Right renal pelvis (tissue), 4 donors: ENCODE results near the gene PRDM11. TPM values are rescaled to one million over a fixed set of nuclear protein-coding genes. Genes with fewer than 3 reads are reported as not detected.
"Not testable (repeated sequence)": the region's sequence is repeated elsewhere in the genome, so short reads cannot be mapped to it uniquely, and the experiment has no call there.

Experiments
- DNase-seq, 4 donors: peaks; one replicate each; pipeline ENCODE4 v3.0.0-alpha.2; 2013; ENCODE audit warnings: low read depth in 4 of 4, low spot score in 3 of 4, missing footprints in 1 of 4
- polyA plus RNA-seq, 4 donors: library from polyadenylated mRNA; unstranded; fragments of 120-200 nt; gene quantifications; one replicate each; pipeline ENCODE4 v1.2.1, GENCODE V29; 2013; ENCODE audit not compliant: insufficient read length in 4 of 4

PRDM11 gene
- polyA plus RNA-seq, 4 donors, result 20.3 to 21.8 (median 21.4) TPM

- no peak for DNase-seq
Observed at GRCh38 chr11:45227836-45228235, 81.4 kb downstream of the PRDM11 start.

DNA sequence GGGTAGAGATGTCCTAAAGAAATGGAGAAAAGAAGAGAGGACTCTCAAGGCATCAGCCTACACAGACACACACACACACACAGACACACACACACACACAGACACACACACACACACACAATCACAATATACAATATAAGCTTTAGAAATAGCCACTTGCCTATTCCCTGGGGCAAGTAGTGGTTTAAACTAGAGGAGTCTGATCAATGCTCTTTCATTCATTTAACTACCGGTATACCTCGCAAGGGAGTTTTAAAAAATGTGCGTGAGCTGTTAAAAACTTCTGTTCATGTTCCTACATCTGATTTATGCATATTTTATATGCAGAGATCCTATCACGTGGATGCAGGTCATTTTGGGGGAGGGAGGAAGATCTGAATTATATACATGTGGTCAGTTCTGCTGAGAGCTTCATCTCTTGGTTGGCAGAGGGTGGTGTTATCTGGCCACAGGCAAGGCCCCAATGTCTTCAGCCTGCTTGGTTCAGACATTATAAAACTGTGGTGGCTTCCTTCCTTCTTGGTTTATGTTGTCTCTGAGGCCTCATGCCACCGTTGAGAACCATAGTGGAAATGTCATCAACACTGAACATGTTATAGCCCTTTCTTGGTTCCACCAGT lies 83.1 kb downstream of the PRDM11 start:
- no peak for DNase-seq

DNA sequence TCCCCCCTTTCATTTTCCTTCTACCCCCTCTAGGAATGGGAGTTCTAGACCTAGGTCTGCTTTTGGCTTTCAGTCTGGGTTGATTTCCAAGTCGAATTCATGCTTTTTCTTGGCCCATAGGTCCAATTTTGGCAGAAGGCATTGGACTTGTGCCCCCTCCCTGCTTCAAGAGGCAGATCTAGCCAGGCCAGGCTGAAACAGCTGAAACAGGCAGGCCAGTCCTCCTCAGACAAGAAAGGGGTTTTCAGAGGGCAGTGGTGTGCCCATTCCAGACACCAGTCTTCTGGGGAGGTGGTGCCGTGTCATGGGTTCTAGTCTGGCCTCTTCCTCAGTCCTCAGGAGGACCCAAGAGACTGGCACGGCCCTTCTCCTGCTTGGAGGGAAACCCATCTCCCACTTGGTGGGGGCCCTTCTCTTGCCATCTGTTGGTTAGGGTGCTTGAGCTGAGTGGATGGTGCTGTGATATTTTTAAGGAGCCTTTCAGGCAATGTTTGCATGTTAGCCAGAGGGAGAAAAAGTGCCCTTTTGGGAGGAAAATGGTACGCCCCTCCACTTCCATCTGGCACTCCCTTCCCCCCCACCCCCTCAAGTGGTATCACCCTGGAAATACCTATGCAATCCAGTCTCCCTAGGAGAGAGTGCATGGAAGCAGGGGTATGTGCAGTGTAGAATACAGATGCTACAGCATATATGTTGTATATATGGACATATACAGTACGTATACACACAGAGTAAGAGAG lies 86.1 kb downstream of the PRDM11 start:
- DNase-seq, result no peak

GRCh38 chr11:45233121-45233803 lies 86.8 kb downstream of the PRDM11 start:
- peak in 1 of 4 donors; percentile 31 for DNase-seq

- DNase-seq, result no peak
Observed at GRCh38 chr11:45233804-45234170, 87.3 kb downstream of the PRDM11 start.

- DNase-seq, result no peak
Observed at GRCh38 chr11:45234306-45235006, 88.0 kb downstream of the PRDM11 start.

DNA sequence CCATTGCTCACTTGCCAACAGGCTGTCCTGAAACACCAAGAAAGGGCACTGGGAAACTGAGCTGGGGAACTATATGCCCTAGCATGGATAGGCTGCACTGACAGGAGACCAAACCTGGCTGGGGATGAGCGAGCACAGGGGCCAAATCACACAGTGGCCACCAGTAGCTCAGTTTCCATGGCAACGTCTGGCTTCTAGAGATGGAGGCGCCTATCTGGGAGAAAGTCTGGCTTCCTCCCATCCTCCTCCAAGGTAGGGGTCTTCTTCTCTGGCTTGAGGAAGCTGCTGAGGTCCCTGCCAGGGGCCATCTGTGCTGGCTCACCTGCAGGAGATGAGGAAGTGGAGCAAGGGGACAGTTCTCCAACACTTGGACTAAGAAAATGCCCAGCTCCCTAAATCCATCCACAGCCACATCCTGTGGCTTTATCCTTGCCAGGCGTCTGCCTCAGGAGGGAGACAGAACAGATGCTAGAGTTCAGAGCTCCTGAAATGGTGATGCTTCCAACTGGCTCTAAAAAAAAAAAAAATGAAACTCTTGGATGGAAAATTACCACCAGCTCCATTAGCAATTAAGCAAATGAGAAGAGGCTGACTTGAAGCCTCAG lies 91.4 kb downstream of the PRDM11 start:
- no peak for DNase-seq

- DNase-seq, result no peak
Observed at GRCh38 chr11:45238724-45239123, 92.3 kb downstream of the PRDM11 start.

- DNase-seq, result no peak
Observed at GRCh38 chr11:45239733-45240132, 93.3 kb downstream of the PRDM11 start.

DNA sequence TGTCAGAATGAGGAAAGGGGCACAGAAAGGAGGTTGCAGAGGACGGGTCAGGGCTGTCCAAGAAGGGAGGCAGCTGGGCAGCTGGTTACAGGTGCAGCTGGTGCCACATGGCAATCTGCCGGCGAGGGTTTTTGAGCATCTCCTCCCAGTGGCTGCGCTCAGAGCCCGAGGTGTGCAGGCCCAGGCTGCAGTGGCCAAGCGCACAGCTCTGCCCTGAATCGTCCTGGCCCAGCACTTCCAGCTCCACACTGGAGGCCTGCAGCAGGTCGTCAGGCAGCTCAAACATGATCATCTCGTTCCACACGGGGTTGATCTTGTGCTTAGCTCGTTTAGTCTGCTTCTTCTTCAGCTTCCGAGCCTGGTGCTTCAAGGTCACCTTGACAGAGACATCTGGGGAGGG lies 97.5 kb downstream of the PRDM11 start:
- no peak for DNase-seq

DNA sequence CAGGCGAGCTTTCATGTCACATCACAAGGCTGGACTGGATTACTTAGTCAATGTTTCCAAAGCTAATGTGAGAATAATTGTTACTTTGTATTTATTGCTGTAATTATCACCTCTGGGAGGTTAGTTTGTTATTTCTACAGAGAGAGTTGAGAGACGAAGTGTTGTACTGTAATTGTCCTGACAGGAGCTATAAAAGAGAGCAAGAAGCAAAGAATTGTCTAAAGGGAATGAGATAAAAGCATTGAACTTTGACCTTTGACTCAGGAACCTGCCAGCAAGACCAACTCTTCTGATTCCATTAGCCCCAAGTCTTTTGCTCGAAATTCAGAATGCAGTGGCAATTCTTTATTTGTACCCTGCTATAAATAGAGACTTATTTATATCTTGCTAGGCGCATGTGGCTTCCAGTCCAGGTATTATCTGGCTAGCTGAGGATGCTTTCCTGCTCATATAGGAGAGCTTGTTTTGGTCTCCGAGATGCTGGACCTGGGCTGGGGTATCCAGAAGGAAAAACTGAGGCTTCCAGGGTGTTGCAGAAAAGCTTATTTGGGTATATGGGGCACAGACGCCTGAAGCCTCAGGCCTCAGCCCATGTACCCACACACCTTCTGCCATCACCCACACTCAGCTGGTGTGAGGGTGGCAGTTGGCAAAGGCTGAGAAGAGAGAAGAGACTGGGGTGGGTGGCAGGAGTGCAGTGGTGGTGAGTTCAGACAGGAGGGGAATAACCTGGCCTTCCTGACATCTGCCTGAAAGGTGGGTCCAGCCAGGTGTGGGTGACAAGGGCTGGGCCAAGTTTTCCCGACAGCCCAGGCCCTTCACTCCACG lies 99.0 kb downstream of the PRDM11 start:
- no peak for DNase-seq

- no peak for DNase-seq
Observed at GRCh38 chr11:45246241-45246640, 99.8 kb downstream of the PRDM11 start.

DNA sequence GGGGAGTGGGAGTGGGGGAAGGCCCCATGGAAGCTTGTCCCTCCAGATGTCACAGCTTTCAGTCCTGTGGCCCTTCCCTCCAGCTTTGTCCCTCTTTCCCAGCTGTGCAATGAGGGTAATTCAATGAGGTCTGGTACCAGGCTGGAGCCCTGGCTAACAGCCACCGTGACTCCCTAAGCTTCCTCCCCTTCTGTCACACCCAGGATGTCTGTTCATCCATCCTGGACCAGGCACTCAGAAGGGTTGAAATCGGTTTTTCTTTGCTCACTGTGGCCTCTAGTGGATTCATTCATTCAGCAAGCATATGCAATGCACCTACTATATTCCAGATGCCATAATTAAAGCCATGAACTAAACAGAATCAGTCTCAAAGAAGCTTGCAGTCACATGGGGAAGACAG lies 101.0 kb downstream of the PRDM11 start:
- DNase-seq, result no peak

DNA sequence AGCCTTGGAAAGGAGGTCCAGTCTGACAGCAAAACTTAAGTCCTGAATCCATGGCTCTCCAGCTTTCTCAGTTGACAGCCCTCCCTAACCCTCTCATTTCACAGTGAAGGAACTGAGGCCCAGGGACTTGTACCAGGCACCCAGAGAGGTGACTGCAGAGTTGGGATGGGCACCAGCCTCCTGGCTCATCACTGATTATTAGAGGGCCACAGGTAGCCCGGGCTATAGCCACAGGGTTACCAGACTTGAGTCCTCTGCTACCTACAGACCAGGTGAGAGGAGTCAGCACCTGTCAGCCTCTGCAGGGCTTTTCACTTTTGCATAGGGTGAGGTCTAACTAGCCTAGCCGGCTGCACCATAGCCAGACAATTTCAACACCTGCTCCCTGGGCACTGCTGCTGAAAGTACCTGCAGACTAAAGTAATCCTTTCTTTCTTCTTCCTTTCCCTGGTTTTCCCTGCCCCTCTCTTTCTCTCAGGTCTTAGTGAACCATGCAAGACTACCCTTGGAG lies 102.1 kb downstream of the PRDM11 start:
- DNase-seq, result no peak

- not testable (repeated sequence) for DNase-seq
Observed at GRCh38 chr11:45249372-45249771, 102.9 kb downstream of the PRDM11 start.

GRCh38 chr11:45250035-45250718 lies 103.7 kb downstream of the PRDM11 start:
- peak in 3 of 4 donors; percentile 16 to 28 (median 27) for DNase-seq

- peak in 2 of 4 donors; percentile 7 to 22 for DNase-seq
Observed at GRCh38 chr11:45252134-45252856, 105.9 kb downstream of the PRDM11 start.

GRCh38 chr11:45252877-45253276 lies 106.4 kb downstream of the PRDM11 start:
- no peak for DNase-seq
